EL (cell line): Measurements from ENCODE around the gene SLC8A1.

Experiments
- DNase-seq: peaks from one replicate; pipeline ENCODE4 v3.0.0-alpha.2; 2016

Gene SLC8A1

DNA sequence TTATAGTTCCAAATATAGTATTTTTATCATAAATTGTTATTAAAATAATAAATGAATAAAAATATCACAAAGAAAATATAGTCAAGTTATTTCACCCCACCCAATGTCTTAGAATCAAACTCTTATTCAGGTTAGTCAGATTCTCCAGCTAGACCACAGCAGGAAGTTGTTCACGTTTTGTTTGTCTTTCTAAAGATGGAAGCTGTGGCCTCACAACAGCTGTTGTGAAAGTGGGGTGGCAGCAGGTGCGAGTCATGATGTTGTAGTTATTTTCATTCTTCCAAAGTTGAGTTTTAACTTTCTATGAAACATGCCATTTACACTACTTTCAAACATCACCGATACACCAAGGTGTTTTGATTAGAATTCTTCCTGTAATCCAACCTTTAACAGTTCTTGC is 272.9 kb downstream of the SLC8A1 start:
- DNase-seq: peak; percentile 20

- DNase-seq: no peak
Measured at GRCh38 chr2:40178171-40178778, 273.6 kb downstream of the SLC8A1 start.

- DNase-seq: no peak
Measured at GRCh38 chr2:40177366-40177765, 274.5 kb downstream of the SLC8A1 start.

DNA sequence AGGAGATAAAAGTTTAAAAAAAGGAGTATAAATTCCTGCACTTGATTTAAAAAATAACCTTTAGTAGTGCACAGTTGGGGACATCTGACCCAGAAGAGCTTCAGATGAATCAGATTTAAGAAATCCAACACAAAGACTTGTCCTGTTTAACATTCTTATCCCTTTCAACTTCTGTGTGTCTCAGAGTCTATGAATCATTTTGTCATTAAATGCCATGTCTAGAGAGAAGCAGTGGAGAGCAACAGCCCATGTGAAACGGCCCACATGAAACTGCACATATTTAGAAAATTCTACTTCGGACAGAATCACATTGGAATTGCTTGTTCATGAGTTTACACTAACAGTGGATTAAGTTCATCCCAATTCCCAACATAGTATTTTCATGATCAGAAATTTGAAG is 278.6 kb downstream of the SLC8A1 start:
- peak; percentile 54 for DNase-seq

GRCh38 chr2:40169856-40170255 is 282.0 kb downstream of the SLC8A1 start:
- DNase-seq: no peak

DNA sequence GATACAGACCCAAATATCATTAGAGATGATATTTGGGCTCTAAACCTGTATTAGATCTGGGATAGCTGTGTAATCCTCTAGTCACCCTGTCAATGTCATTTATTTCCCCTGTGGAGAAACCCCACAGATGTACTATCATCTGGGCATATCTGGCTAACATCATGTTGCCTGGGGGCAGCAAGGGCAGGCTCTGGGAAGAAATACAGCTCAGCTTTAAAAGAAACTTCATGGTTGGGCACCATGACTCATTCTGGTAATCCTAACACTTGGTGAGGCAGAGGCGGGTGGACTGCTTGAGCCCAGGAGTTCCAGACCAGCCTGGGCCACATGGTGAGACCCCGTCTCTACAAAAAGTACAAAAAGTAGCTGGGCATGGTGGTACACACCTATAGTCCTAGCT is 282.5 kb downstream of the SLC8A1 start:
- peak; percentile 83 for DNase-seq

DNA sequence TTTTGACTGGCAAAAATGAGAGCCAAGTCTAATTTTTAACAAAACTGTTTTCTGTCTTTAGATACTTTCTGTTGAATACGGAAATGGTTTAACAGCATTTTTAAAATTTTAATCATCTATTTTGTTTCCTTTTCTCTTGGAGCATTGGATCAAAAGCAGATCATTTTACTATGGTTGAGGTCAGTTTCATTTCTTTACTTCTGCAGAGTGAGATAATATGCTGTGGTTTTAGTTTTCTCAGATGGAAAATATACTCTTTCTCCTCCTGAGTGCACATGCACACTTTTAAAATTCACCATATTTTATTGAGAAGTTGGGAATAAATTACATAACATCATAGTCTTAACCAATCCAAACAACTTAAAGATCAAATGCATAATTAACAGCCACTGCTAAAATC is 283.3 kb downstream of the SLC8A1 start:
- no peak for DNase-seq

DNA sequence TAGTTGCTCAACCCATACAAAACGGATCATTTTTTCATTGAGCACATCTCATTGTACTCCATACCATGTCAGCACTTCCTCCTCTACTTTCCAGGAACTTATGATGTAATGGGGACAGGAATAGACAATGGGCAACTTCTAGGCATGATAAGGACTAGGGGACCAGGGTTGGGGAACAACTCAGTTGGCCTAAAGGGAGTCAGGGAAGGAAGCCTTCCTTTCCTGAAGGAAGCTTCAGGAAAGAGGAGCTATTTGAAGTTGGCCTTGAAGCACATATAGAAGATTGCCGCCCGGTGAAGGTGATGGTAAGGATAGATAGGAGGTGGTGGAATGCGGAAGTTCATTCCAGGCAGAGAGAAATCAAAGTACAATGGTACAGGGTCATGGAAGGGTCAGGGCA is 283.9 kb downstream of the SLC8A1 start:
- DNase-seq: no peak

GRCh38 chr2:40166006-40166405 is 285.9 kb downstream of the SLC8A1 start:
- no peak for DNase-seq

DNA sequence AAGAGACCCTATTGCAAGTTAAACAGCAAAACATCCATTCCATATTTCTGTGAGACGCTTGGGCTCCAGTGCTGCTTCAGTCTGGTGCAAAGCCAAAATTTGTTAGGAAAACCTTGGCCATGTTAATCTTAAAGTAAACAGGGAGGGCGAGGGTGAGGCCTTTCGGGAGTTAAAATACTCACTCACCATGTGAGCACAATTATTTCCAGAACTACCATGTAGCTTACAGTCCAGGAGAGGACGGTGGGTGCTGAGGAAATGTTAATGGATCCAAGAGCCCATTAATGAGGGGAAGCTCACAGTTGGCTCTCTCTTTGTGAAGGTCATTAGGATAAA is 286.4 kb downstream of the SLC8A1 start:
- DNase-seq: no peak

GRCh38 chr2:40164736-40165508 is 287.0 kb downstream of the SLC8A1 start:
- DNase-seq: no peak

GRCh38 chr2:40161986-40162385 is 289.9 kb downstream of the SLC8A1 start:
- no peak for DNase-seq

DNA sequence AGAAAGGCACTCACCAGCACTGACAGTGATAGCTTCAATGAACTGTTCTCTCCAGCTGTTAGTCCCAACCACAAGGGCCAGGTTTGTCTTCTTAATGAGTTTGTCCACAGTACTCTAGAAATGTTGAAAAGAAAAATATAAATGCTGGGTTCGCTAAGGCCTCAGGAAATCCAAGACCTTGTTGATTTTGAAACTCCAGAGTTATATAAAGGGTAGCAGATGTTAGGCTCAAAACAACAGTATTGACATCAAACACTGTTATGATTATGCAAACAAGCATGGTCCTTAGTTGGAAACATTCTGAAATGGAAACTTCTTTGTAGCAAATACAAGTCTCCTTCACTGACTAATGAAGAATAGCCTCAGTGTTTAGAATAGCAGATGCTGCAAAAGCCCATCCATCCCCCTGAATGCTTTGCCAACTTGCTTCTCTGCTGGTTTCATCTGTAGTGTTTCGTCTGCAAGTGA is 291.1 kb downstream of the SLC8A1 start:
- no peak for DNase-seq

DNA sequence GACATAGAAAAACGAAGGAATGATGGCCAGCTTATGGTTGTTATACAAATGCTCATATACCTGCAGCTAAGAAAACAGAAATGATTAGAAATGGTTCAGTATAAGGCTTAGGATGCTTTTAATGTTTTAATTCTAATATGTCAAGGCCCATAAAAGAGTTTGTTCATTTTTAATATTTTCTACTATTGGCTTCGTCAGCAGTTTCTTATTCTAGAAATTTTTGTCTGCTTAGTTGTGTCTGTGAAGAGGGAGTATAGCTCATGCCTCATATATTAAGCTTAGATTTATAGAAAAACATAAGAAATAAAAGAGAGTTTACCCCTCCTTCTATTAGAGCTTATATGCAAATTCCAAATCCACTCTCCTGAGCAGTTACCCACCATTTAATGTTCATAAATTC is 292.6 kb downstream of the SLC8A1 start:
- DNase-seq: no peak

DNA sequence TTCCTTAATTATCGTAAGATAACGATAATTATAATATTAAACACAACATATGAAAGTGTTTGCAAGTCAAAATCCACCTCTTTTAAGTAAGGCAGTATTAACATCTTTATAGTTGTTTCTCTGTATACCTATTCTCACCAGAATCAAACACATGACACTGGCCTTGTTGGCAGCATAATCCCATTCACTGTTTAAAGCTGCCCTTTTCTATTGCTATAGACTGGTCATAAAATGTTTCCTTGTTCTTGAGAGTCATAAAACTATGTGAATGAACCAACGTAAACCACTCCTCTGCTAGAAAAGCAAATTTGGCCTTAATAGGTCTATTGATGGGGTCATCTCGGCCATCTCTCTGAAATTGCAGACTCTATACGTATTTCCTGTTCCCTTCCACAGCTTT is 293.1 kb downstream of the SLC8A1 start:
- no peak for DNase-seq

- peak; percentile 23 for DNase-seq
Measured at GRCh38 chr2:40155728-40156127, 296.2 kb downstream of the SLC8A1 start.

GRCh38 chr2:40150266-40150665 is 301.6 kb downstream of the SLC8A1 start:
- no peak for DNase-seq

GRCh38 chr2:40148334-40148733 is 303.6 kb downstream of the SLC8A1 start:
- no peak for DNase-seq

DNA sequence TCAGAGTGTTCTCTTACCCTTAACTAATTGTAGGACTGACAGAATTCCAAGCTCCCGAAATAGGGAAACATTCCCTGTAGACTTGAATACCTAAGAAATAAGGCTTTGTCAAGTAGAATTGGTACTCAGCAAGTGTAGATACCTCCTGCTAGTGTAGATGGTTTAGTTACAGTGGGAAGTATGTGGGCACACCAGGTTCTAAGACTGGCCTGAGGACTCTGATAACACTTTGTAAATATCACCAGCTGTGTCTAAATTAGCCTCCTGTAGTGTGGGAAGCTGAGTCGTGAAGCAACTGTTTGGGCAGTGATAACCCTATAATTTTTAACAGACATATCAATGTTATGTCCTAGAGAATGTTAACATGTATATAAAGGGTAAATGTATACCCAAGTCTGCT is 304.5 kb downstream of the SLC8A1 start:
- no peak for DNase-seq

DNA sequence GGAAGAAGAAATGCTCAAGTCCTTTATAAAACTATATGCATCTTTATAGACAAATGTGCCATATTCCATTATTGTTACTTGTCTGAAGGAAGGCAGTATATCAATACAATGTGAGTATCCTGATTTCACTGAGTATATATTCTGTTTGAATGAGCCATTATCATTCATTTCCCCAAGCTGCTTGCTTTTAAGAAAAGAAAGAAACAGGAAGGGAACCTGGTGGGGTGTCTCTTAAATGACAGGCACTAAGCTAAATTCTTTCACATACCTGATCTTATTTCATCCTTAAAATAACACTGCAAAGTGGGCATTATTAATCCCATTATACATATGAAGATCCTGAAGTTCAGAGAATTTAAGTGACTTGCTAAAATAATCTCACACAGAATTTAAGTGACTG is 307.9 kb downstream of the SLC8A1 start:
- DNase-seq: no peak

DNA sequence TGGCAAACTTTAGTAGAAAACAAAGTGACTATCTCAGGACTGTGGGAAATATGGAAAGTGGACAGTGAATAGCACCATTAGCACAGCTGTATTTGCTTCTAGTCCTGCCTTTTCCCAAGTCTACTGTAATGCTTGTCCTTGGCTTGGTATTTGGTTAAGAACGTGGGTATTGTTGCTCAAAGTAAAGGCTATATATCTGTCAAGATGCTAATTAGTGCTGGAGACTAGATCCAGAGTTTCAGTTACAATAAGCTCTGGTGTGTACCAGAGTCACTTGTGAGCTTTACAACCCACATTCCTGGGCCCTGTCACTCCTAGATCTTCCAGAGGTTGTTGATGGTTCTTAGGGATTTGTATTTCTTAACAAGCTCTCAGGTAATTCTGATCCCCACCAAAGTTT is 313.6 kb downstream of the SLC8A1 start:
- DNase-seq: no peak

- DNase-seq: no peak
Measured at GRCh38 chr2:40131081-40131704, 320.7 kb downstream of the SLC8A1 start.

- DNase-seq: no peak
Measured at GRCh38 chr2:40130251-40130994, 321.5 kb downstream of the SLC8A1 start.

GRCh38 chr2:40129725-40130124 is 322.2 kb downstream of the SLC8A1 start:
- DNase-seq: no peak
